BLaER1 (cell line): Measurements from ENCODE around the gene ACAP2.
A peak's percentile ranks its signal among the peaks of the same experiment; 100 is the strongest.

Experiments
- H3K27ac ChIP-seq: shearing (Covaris generic); formaldehyde crosslinking; 2 replicates; pipeline ENCODE4 v1.8.1; 2022
- H3K27me3 ChIP-seq: shearing (Covaris generic); formaldehyde crosslinking; 2 replicates; pipeline ENCODE4 v1.8.1; 2022
- H3K36me3 ChIP-seq: shearing (Covaris generic); formaldehyde crosslinking; 2 replicates; pipeline ENCODE4 v1.8.1; 2022
- H3K4me1 ChIP-seq: shearing (Covaris generic); formaldehyde crosslinking; 2 replicates; pipeline ENCODE4 v1.8.1; 2022
- H3K4me2 ChIP-seq: shearing (Covaris generic); formaldehyde crosslinking; 2 replicates; pipeline ENCODE4 v1.8.1; 2022
- H3K4me3 ChIP-seq: shearing (Covaris generic); formaldehyde crosslinking; 2 replicates; pipeline ENCODE4 v1.8.1; 2022
- H3K9ac ChIP-seq: shearing (Covaris generic); formaldehyde crosslinking; 2 replicates; pipeline ENCODE4 v1.8.1; 2022
- H3K9me3 ChIP-seq: shearing (Covaris generic); formaldehyde crosslinking; 2 replicates; pipeline ENCODE4 v1.8.1; 2022
- H4K20me1 ChIP-seq: shearing (Covaris generic); formaldehyde crosslinking; 2 replicates; pipeline ENCODE4 v1.8.1; 2022
- Cebpa-rat ChIP-seq: shearing (Covaris generic); IDR thresholded peaks from 2 replicates; pipeline ENCODE4 v1.8.1; 2022

Gene ACAP2

DNA sequence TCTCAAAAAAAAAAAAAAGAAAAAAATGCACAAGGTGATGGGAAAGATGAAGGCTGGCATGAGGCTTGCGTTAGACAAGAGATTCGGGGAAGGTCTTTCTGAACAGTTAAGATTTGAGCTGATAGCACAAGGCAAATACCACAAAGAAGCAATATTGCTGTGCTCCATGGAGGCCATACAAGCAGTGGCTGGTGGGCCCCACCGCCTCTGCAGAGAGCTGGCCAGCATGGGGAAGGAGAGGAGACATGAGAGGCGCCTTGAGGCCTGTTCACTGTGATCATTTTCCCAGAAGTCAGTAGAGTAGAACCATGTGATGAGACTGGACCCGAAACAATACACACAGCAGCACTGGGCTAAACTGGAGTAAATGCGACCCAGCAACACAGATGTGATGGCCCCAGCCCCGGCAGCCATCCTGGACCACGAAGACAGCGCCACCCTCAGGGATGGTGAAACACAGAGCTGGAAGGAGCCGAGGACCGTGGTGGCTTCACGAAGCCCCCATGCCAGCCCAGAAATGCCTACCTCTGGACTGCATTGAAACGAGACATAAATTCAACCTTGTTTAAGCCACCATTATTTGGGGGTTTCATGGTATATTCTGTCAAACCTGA, 177.3 kb downstream of the ACAP2 start:
- Histone ChIP-seq H3K4me3 (no peak overlapping the region), H3K9ac (no peak overlapping the region), H4K20me1 (peaks cover 75% of the 10 kb centered on the region), H3K4me1 (peaks cover 39% of the 10 kb centered on the region), H3K4me2 (no peak overlapping the region), H3K27ac (no peak overlapping the region), H3K36me3 (peaks cover 15% of the 10 kb centered on the region; the same call in 1 of the 2 replicates), H3K9me3 (no peaks in the 10 kb centered on the region), H3K27me3 (no peaks in the 10 kb centered on the region)
- TF ChIP-seq Cebpa-rat: no peak

GRCh38 chr3:195263925-195264600, 178.8 kb downstream of the ACAP2 start:
- no peaks in the 10 kb centered on the region for H3K9me3 ChIP-seq
- H4K20me1 ChIP-seq: peaks cover 71% of the 10 kb centered on the region
- no peak for TF ChIP-seq Cebpa-rat
- no peak overlapping the region for H3K4me3 ChIP-seq
- H3K9ac ChIP-seq: no peak overlapping the region
- peaks cover 39% of the 10 kb centered on the region for H3K4me1 ChIP-seq
- H3K36me3 ChIP-seq: peaks cover 15% of the 10 kb centered on the region; the same call in 1 of the 2 replicates
- H3K4me2 ChIP-seq: no peak overlapping the region
- H3K27me3 ChIP-seq: no peaks in the 10 kb centered on the region
- no peak overlapping the region for H3K27ac ChIP-seq

DNA sequence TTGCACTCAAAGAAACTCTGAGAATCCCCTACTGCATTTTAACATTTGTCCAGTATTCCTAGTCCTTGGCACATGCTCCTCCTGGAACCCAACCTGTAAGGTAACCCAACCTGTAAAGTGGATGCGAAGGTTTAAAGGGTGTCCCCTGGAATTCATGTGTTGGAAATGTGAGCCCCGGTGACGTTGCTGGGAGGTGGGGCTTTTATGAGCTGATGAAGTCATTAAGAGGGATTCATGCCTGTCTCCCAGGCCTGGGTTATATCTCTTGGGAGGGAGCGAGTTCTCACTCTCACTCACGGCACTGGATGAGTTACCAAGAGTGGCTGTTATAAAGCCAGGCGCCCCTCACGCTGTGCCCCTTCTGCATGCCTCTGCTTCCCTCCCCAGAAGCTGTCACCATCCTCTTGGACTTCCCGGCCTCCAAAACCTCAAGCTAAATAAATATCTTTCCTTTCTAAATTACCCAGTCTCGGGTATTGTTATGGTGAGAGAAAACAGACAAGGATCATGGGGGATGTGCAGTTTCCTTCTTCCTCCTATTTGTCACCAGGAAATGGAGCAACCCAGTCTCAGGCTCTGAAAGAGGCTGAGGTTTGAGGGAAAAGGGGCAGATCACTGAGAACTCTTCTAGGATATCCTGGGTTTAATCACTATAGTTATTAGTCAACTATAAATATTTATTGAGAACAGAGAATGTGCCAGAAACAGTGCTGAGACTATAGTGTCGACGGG, 179.5 kb downstream of the ACAP2 start:
- peaks cover 15% of the 10 kb centered on the region; the same call in 1 of the 2 replicates for H3K36me3 ChIP-seq
- H3K27me3 ChIP-seq: no peaks in the 10 kb centered on the region
- H3K9ac ChIP-seq: no peak overlapping the region
- H4K20me1 ChIP-seq: peaks cover 72% of the 10 kb centered on the region
- H3K4me3 ChIP-seq: no peak overlapping the region
- no peaks in the 10 kb centered on the region for H3K9me3 ChIP-seq
- peaks cover 39% of the 10 kb centered on the region for H3K4me1 ChIP-seq
- no peak overlapping the region for H3K4me2 ChIP-seq
- H3K27ac ChIP-seq: no peak overlapping the region
- TF ChIP-seq Cebpa-rat: no peak

- no peaks in the 10 kb centered on the region for H3K9me3 ChIP-seq
- no peak overlapping the region for H3K9ac ChIP-seq
- TF ChIP-seq Cebpa-rat: no peak
- peaks cover 87% of the 10 kb centered on the region for H4K20me1 ChIP-seq
- H3K27ac ChIP-seq: no peak overlapping the region
- peaks cover 52% of the 10 kb centered on the region for H3K4me1 ChIP-seq
- no peak overlapping the region for H3K4me2 ChIP-seq
- H3K27me3 ChIP-seq: no peaks in the 10 kb centered on the region
- H3K36me3 ChIP-seq: peaks cover 15% of the 10 kb centered on the region; the same call in 1 of the 2 replicates
- no peak overlapping the region for H3K4me3 ChIP-seq
Observed at GRCh38 chr3:195261925-195262324, 180.9 kb downstream of the ACAP2 start.

DNA sequence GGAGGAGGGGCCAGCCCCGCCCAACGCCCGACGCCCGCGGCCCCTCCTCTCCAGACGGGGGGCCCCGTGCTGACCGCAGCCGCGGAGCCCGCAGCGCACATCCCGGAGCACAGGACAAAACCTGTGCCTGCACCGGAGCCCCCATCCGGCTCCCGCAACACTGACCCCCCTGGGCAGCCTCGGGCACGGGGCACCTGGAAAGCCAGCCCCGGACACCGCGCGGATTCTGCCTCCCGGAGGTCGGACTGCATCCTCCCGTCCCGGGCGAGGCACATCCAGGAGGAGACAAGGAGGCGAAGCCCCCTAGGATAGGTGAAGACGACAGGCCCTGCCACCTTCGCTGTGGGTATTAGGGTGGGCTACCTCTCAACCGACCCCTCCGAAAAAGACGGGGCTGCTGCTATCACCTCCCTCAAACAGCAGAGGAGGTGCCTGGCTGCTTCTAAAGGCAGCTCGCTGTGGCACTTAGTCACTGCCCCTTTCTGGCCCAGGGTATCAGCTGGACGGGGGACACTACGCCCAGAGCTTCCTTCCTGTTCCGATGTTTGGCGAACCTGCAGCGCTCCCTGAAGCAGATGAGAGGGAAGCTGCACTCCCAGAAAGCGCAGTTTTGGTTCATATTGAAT, 182.4 kb downstream of the ACAP2 start:
- Histone ChIP-seq H4K20me1 (peaks cover 94% of the 10 kb centered on the region), H3K36me3 (peaks cover 3% of the 10 kb centered on the region; the same call in 1 of the 2 replicates), H3K27ac (peak overlapping the region; percentile 39; the same call in 1 of the 2 replicates), H3K4me3 (peak overlapping the region; percentile 76), H3K27me3 (no peaks in the 10 kb centered on the region), H3K4me1 (peaks cover 52% of the 10 kb centered on the region), H3K9ac (peak overlapping the region; percentile 72), H3K4me2 (peak overlapping the region; percentile 100), H3K9me3 (no peaks in the 10 kb centered on the region)
- no peak for TF ChIP-seq Cebpa-rat

DNA sequence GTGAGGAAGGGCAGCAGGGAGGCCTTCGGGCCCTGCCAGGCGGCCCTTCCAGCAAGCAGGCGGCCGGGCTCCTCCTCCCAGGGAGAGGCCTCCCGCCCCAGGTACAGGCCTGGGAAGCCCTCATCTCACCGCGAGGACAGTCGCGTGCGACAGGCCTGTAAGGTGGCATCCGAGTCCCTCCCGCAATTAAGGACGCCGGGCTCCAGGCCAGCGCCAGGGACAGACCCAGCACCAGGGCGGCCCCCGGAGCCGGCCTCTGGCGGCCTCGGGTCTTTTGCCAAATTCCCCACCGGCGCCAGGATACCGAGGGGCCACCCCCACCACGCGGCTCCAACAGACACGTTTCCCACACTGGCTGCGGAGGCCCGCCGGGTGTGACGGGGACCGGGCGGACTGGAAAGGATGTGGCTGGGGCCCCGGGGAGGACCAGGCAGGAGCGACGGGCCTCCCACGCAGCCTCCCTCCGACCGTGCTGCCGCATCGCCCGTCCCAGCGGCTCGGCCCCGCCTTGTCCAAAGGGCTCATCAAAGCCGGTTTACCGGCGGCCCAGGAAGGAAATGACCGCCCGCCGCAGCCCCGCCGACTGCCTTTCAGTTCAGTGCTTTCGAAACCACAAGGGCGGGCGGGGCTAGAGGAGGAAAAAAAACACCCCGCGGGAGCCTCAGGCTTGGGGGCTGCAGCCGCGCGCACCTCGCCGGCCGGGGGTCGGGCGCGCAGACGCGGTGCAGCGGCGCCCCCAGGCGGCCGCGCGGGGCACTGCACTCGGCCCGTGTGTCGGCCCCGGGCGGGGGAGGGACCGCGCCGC, 183.1 kb downstream of the ACAP2 start:
- TF ChIP-seq Cebpa-rat: no peak
- Histone ChIP-seq H3K4me1 (peaks cover 57% of the 10 kb centered on the region), H3K36me3 (no peaks in the 10 kb centered on the region), H3K27me3 (no peaks in the 10 kb centered on the region), H3K9me3 (no peaks in the 10 kb centered on the region), H3K27ac (peak overlapping the region; percentile 91), H3K9ac (peak overlapping the region; percentile 72), H3K4me2 (peak overlapping the region; percentile 100), H3K4me3 (peak overlapping the region; percentile 76), H4K20me1 (peaks cover 94% of the 10 kb centered on the region)

DNA sequence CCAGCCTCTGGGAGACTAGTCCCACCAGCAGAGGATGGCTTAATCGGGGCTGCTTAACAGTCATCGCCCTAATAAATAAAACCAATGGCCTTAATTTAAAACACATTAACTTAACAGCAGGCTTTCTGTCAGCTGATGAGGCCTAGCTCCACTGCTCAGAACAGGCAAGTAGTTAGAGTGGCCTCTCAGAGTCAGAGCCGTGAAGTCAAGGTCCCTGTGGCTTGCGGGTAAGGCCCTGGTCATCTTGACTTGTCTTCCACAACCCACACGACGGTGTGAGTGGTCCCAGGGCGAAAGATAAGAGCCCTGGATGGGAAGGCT, 183.7 kb downstream of the ACAP2 start:
- H3K27me3 ChIP-seq: no peaks in the 10 kb centered on the region
- no peak for TF ChIP-seq Cebpa-rat
- peak overlapping the region; percentile 71 for H3K9ac ChIP-seq
- peak overlapping the region; percentile 100 for H3K4me2 ChIP-seq
- H3K4me1 ChIP-seq: peaks cover 61% of the 10 kb centered on the region
- H3K36me3 ChIP-seq: no peaks in the 10 kb centered on the region
- H3K9me3 ChIP-seq: no peaks in the 10 kb centered on the region
- H3K27ac ChIP-seq: peak overlapping the region; percentile 91
- peaks cover 94% of the 10 kb centered on the region for H4K20me1 ChIP-seq
- H3K4me3 ChIP-seq: peak overlapping the region; percentile 76

- peaks cover 93% of the 10 kb centered on the region for H4K20me1 ChIP-seq
- TF ChIP-seq Cebpa-rat: no peak
- peaks cover 61% of the 10 kb centered on the region for H3K4me1 ChIP-seq
- H3K9ac ChIP-seq: peak overlapping the region; percentile 71
- H3K4me3 ChIP-seq: peak overlapping the region; percentile 76
- peak overlapping the region; percentile 100 for H3K4me2 ChIP-seq
- peak overlapping the region; percentile 91 for H3K27ac ChIP-seq
- H3K27me3 ChIP-seq: no peaks in the 10 kb centered on the region
- H3K9me3 ChIP-seq: no peaks in the 10 kb centered on the region
- H3K36me3 ChIP-seq: no peaks in the 10 kb centered on the region
Observed at GRCh38 chr3:195258449-195259153, 184.2 kb downstream of the ACAP2 start.
